Transverse colon (tissue), 4 donors: ENCODE data around the gene OR2A12.

Experiments used
- CTCF ChIP-seq, 5 experiments: fragments of 200-600 bp in 3 of 5; fragments of 450-650 bp in 2 of 5; sonication (generic) in 3 of 5; IDR thresholded peaks; 1 replicate in 2 of 5; 2 replicates in 3 of 5; pipeline ENCODE4 v1.5.1; 2016 to 2017; ENCODE audit warnings: antibody characterized with exemption in 5 of 5, inconsistent platforms in 3 of 5, mild to moderate bottlenecking in 2 of 5, moderate library complexity in 1 of 5
- EP300 ChIP-seq: sonication (generic); formaldehyde crosslinking; IDR thresholded peaks from one replicate; pipeline ENCODE4 v1.6.1; 2017; ENCODE audit warnings: antibody characterized with exemption, low read depth
- POLR2A ChIP-seq: fragments of 450-650 bp; IDR thresholded peaks from one replicate; pipeline ENCODE4 v1.6.1; 2016; ENCODE audit warnings: antibody characterized with exemption, mild to moderate bottlenecking, moderate library complexity
- POLR2AphosphoS5 ChIP-seq, 3 donors: sonication (generic); formaldehyde crosslinking; IDR thresholded peaks; one replicate each; pipeline ENCODE4 v1.6.1; 2016; ENCODE audit warnings: antibody characterized with exemption in 3 of 3

- TF ChIP-seq CTCF (IDR thresholded peaks at IDR 0.05) = no peak
- no peak for TF ChIP-seq POLR2A
- no peak for TF ChIP-seq EP300
- TF ChIP-seq POLR2AphosphoS5 (IDR thresholded peaks at IDR 0.05) = no peak
Measured at GRCh38 chr7:144148224-144148827, 62.2 kb downstream of the OR2A12 start.
